HEK293T (cell line): ENCODE results near the gene MAN1A2.

ENCODE experiments used
- BHLHE40 ChIP-seq: fragments of 450-650 bp; IDR thresholded peaks from 2 replicates; pipeline ENCODE4 v1.6.1; 2016; ENCODE audit warnings: mild to moderate bottlenecking, moderate library complexity, borderline replicate concordance
- CTBP1 ChIP-seq: fragments of 450-650 bp; IDR thresholded peaks from 2 replicates; pipeline ENCODE4 v1.6.1; 2016; ENCODE audit warnings: borderline replicate concordance
- ELF4 ChIP-seq: fragments of 450-650 bp; IDR thresholded peaks from 2 replicates; pipeline ENCODE4 v1.6.1; 2017; ENCODE audit warnings: antibody characterized with exemption
- FOXA1 ChIP-seq: fragments of 450-650 bp; IDR thresholded peaks from 2 replicates; pipeline ENCODE4 v1.6.1; 2016; ENCODE audit warnings: mild to moderate bottlenecking
- FOXK2 ChIP-seq: fragments of 450-650 bp; IDR thresholded peaks from 2 replicates; pipeline ENCODE4 v1.6.1; 2016; ENCODE audit warnings: mild to moderate bottlenecking
- PKNOX1 ChIP-seq: fragments of 450-650 bp; IDR thresholded peaks from 2 replicates; pipeline ENCODE4 v1.6.1; 2016
- SP1 ChIP-seq: fragments of 450-650 bp; IDR thresholded peaks from 2 replicates; pipeline ENCODE4 v1.6.1; 2017

GRCh38 chr1:117388328-117388727, 21.1 kb downstream of the MAN1A2 start:
- TF ChIP-seq SP1 (no peak), PKNOX1 (no peak), FOXA1 (no peak), CTBP1 (no peak), ELF4 (no peak), BHLHE40 (no peak), FOXK2 (no peak)
